ENCODE data around the gene PTDSS2. TPM values are rescaled to one million over a fixed set of nuclear protein-coding genes. Genes with fewer than 3 reads are reported as not detected.

PTDSS2 gene
- total RNA-seq, 1 experiment from 2014 or later, result 30.4 TPM

DNA sequence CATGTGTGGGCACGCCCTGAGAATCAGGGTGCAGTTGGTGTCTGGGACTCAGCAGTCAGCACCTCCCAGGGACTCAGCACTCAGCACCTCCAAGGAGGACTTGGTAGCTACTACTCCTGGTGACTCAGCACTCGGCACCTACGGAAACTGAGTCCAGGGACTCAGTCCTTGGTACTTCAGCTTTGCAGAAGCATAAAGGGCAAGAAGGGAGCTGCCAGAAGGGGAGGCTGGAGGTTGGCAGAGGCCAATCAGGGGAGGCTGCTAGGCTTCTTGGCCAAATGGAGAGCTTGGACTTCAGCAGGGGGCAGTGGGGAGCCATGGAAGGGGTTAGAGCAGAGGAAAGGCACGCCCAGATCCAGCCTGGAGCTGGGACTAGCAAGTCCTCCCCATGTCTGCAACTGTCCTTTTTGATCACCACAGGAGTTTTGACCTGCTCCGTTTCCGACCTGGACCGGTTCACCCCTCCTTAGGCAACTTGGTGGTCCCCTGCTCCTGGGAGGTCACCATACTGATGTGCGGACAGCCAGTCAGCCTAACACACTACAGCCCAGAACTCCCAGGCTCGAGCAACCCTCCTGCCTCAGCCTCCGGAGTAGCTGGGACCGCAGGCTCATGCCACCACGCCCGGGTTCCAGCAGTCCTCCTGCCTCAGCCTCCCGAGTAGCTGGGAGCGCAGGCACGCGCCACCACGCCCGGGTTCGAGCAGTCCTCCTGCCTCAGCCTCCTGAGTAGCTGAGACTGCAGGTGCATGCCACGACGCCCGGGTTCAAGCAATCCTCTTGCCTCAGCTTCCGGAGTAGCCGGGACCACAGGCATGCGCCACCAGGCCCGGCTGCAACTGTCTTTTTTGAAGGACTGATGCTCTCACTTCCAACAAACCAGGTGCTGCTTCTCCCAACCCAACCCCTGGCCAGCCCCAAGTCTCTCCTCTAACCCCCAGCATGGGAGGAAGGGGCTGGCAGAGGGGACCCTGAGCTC lies 9.7 kb upstream of the PTDSS2 start:
- H3K36me3 Mint-ChIP-seq (ENCODE audit: insufficient read depth, unreplicated experiment), result peaks cover 20% of the 10 kb centered on the region
- TF ChIP-seq, protein P1, sequence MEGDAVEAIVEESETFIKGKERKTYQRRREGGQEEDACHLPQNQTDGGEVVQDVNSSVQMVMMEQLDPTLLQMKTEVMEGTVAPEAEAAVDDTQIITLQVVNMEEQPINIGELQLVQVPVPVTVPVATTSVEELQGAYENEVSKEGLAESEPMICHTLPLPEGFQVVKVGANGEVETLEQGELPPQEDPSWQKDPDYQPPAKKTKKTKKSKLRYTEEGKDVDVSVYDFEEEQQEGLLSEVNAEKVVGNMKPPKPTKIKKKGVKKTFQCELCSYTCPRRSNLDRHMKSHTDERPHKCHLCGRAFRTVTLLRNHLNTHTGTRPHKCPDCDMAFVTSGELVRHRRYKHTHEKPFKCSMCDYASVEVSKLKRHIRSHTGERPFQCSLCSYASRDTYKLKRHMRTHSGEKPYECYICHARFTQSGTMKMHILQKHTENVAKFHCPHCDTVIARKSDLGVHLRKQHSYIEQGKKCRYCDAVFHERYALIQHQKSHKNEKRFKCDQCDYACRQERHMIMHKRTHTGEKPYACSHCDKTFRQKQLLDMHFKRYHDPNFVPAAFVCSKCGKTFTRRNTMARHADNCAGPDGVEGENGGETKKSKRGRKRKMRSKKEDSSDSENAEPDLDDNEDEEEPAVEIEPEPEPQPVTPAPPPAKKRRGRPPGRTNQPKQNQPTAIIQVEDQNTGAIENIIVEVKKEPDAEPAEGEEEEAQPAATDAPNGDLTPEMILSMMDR (IDR thresholded peaks at IDR 0.05; ENCODE audit: unreplicated experiment), result no peak
- H3K4me3 Mint-ChIP-seq (ENCODE audit: low read depth, unreplicated experiment), result peak overlapping the region; percentile 62
- H3K27ac Mint-ChIP-seq (ENCODE audit: unreplicated experiment), result peak overlapping the region; percentile 52
- no peak for DNase-seq
- intact Hi-C loops (cut with micrococcal nuclease; ENCODE audit: unreplicated experiment), result no loop called here
- H3K4me1 Mint-ChIP-seq (ENCODE audit: low read depth, unreplicated experiment), result peaks cover 8% of the 10 kb centered on the region
- no peaks in the 10 kb centered on the region for H3K9me3 Mint-ChIP-seq (ENCODE audit: low read depth, unreplicated experiment)
- no TSS peak for BruUV-seq (replicated peaks)
- no peaks in the 10 kb centered on the region for H3K27me3 Mint-ChIP-seq (ENCODE audit: unreplicated experiment)
- CTCF ChIA-PET, result interaction anchor here (1.5 to 1.6 kb wide), 2 partner anchors 11 to 24 kb away, joined by 3 to 4 read pairs; no protein-coding TSS in a partner anchor

DNA sequence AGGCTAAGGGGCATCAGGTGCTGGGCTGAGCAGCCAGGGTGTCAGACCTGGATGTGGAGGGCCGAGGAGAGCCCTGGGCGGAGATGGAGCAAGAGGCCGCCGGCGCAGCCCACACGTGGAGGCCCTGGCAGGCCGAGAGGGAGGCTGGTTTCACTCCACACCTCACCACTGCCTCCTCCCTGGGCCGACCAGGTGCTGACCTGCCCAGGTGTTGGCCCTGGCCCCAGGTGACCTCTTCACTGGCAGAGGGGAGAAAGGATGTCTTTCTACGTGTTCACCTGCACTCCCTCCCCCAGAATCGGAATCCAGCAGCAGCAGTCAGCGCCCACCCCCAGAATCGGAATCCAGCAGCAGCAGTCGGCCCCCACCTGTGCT lies 9.0 kb upstream of the PTDSS2 start:
- peak overlapping the region; percentile 42 for H3K27ac Mint-ChIP-seq (ENCODE audit: unreplicated experiment)
- no peaks in the 10 kb centered on the region for H3K9me3 Mint-ChIP-seq (ENCODE audit: low read depth, unreplicated experiment)
- peaks cover 14% of the 10 kb centered on the region for H3K4me1 Mint-ChIP-seq (ENCODE audit: low read depth, unreplicated experiment)
- TF ChIP-seq, protein P1 (IDR thresholded peaks at IDR 0.05; ENCODE audit: unreplicated experiment), result no peak
- CTCF ChIA-PET, result interaction anchor here (1.5 to 1.6 kb wide), 2 partner anchors 11 to 24 kb away, joined by 3 to 4 read pairs; no protein-coding TSS in a partner anchor
- H3K36me3 Mint-ChIP-seq (ENCODE audit: insufficient read depth, unreplicated experiment), result peaks cover 20% of the 10 kb centered on the region
- H3K27me3 Mint-ChIP-seq (ENCODE audit: unreplicated experiment), result no peaks in the 10 kb centered on the region
- intact Hi-C loops (cut with micrococcal nuclease; ENCODE audit: unreplicated experiment), result no loop called here
- H3K4me3 Mint-ChIP-seq (ENCODE audit: low read depth, unreplicated experiment), result peak overlapping the region; percentile 62
- DNase-seq, result no peak
- BruUV-seq (replicated peaks), result no TSS peak

DNA sequence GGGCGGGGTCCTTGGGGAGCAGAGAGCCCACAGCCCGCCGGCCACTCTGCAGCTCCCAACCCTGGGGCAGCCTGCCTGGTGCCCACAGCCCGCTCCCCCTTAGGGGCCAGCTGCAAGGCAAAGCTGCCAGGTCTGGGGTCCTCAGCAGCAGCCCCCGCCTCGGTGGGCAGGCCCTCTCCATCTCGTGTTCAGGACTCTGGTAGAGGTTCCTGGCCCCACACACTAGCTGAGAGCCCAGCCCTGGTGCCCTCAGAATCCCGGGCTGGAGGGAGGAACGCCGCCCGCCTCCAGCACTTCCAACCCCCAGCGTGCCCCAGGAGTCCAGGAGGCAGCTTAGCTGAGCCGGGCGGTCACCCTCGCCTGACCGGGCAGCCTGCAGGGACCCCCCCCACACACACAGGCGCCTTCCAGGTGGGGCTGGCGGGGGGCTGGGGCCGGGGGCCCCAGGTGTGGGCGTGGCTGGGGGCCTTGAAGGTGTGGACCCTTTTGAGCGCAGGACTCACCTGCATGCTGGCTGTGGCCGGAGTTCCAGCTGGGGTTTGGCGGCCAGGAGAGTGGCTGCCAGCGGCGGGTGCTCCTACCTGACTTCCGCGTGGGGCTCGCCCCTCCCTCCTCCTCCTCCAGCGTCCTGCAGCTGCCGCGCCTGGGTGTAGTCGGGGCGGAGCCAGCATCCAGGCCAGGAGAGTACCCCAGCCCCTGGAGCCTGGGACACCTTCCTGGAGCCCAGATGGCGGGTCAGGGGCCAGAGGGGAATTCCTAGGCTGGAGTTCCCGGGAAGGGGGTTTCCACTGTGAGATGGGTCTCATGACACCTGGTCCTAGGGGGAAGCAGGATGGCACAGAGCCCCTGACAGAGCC lies 8.4 kb upstream of the PTDSS2 start, which contains the start of gene ANO9:
Gene ANO9, minus strand, starts transcription at position 594 of the 857 bp plus-strand sequence. Its CDS starts 85 bp downstream, at position 509.
- TF ChIP-seq, protein P1 (IDR thresholded peaks at IDR 0.05; ENCODE audit: unreplicated experiment), result no peak
- peak within 1 kb of the TSS; percentile 42 for H3K27ac Mint-ChIP-seq (ENCODE audit: unreplicated experiment)

DNA sequence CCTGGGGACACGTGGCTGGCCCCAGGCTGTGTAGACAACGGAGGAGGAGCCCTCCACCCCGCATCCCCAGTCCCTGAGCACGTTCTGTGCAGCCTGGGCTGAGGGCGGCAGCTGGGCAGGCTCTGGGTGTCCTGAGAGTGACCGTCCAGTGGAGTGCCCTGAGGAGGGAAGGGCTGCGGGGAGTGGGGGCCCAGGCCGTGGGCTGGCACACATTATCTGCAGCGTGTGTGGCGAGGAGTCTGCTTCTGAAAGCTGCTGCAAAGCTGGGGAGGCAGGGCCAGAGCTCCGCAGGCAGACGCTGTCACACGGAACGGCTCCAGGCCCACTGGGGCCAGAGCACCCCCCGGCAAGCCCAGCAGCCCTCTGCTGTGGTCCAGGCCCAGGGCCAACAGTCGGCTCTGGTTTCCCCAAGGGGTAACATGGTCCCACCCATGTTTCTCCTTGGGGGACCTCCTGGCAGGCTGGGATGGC lies 7.4 kb upstream of the PTDSS2 start:
- TF ChIP-seq, protein P1 (IDR thresholded peaks at IDR 0.05; ENCODE audit: unreplicated experiment), result no peak
- no TSS peak for BruUV-seq (replicated peaks)
- Mint-ChIP-seq H3K4me3 (ENCODE audit: low read depth, unreplicated experiment) (no peak overlapping the region), H3K4me1 (ENCODE audit: low read depth, unreplicated experiment) (peaks cover 16% of the 10 kb centered on the region), H3K9me3 (ENCODE audit: low read depth, unreplicated experiment) (no peaks in the 10 kb centered on the region), H3K27me3 (ENCODE audit: unreplicated experiment) (no peaks in the 10 kb centered on the region), H3K36me3 (ENCODE audit: insufficient read depth, unreplicated experiment) (peaks cover 24% of the 10 kb centered on the region), H3K27ac (ENCODE audit: unreplicated experiment) (no peak overlapping the region)
- CTCF ChIA-PET, result no interaction called here
- DNase-seq, result no peak
- intact Hi-C loops (cut with micrococcal nuclease; ENCODE audit: unreplicated experiment), result no loop called here

More for the DNA sequence above, 8.4 kb upstream of the PTDSS2 start, which contains the start of gene ANO9:
- CTCF ChIA-PET, result interaction anchor here (1.5 to 1.6 kb wide), 2 partner anchors 12 to 25 kb away, joined by 3 to 4 read pairs; no protein-coding TSS in a partner anchor
- H3K4me3 Mint-ChIP-seq (ENCODE audit: low read depth, unreplicated experiment), result peak within 1 kb of the TSS; percentile 62
- H3K36me3 Mint-ChIP-seq (ENCODE audit: insufficient read depth, unreplicated experiment), result peaks cover 20% of the 10 kb centered on the region
- H3K4me1 Mint-ChIP-seq (ENCODE audit: low read depth, unreplicated experiment), result peaks cover 16% of the 10 kb centered on the region
- intact Hi-C loops (cut with micrococcal nuclease; ENCODE audit: unreplicated experiment), result no loop called here
- H3K9me3 Mint-ChIP-seq (ENCODE audit: low read depth, unreplicated experiment), result no peaks in the 10 kb centered on the region
- H3K27me3 Mint-ChIP-seq (ENCODE audit: unreplicated experiment), result no peaks in the 10 kb centered on the region
- BruUV-seq (replicated peaks), result no TSS peak
- peak; percentile 79 for DNase-seq
